ENCODE measurements around the gene PLB1.

Gene PLB1

DNA sequence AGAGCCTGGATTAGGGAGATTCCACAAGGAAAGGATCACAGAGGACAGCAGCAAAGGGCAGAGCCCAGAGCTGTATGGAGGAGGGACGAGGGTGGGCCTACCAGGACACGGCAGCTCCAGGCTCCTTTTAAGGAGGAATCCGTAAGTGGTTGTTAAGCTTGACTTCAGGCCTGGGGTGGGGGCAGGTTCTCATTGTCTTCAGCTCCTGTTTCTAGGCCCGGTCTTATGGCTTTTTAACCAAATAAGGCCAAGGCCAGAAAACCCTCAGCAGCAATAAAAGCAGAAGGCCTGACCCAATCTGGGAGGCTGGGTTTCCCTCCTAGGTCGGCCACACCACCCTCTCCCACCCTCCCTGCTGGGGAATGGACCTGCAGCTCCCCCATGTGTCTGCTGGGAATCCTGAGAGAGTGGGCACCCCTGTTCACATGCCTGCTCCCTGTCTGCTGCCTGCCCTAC lies 111.2 kb downstream of the PLB1 start:
- Histone ChIP-seq H3K27ac (replicated peaks; ENCODE audit: low read length) (no peak overlapping the region), H3K36me3 (replicated peaks in 1 of 2; ENCODE audit: control insufficient read depth in 2 of 2, insufficient read depth in 2 of 2, low read length in 2 of 2) (no peaks in the 10 kb centered on the region)
- no CpG with 5 or more reads among the region's 5 CpGs for WGBS, 2 donors (ENCODE audit: extremely low coverage in 2 of 2, insufficient read length in 2 of 2, insufficient replicate concordance in 1 of 2)

DNA sequence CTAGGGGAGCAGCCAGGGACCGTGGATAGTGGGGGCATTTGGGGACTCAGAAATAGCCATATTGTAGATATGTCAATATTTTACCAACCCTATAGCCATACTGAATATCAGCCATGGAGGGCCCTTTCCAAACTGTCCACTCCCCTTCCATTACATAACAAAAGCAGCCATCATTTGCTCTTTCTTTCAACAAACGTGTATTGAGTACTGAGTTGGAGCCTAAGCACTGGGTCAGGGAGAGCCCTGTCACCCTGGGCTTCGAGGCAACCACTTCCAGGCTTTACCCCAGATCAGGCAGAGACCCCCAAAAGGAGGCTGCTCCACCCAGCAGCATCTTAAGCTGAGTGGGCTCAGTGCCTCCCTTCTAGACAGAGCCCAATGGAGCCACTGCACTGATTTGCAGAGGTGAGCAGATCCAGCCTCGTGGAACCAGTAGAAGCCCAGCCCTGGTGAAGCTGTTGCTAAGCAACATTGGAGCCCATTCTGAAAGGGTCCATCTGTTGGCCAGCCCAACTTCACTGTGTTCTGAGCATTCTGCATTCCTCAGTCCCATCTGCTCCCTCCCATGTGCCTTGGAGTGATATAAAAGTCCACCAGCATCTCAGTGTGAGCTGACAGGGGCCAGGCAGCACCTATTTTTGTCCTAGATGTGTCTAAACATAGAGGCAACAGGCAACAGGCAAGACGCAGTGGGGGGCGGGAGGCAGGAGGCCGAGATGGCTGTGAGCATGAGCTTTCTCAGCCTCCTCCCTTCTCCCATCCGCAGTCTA lies 112.1 kb downstream of the PLB1 start:
- DNase-seq (ENCODE audit: low spot score) = no peak
- Histone ChIP-seq H3K18ac (ENCODE audit: low read length) (no peak overlapping the region), H3K4ac (ENCODE audit: low read length) (no peak overlapping the region), H3K9me3 (replicated peaks in 1 of 2; ENCODE audit: control insufficient read depth in 2 of 2, insufficient read depth in 1 of 2, low read depth in 1 of 2, low read length in 2 of 2) (no peaks in the 10 kb centered on the region), H3K79me1 (ENCODE audit: low read depth, low read length) (no peaks in the 10 kb centered on the region), H2BK5ac (ENCODE audit: low read length) (no peak overlapping the region), H4K8ac (ENCODE audit: low read depth, low read length) (no peak overlapping the region), H3K14ac (ENCODE audit: low read length) (no peak overlapping the region), H3K27me3 (ENCODE audit: control insufficient read depth in 3 of 3, insufficient read depth in 3 of 3, low read depth in 1 of 3, low read length in 3 of 3) (peaks cover 0 to 9% (median 0%) of the 10 kb centered on the region in 3 experiments), H2AFZ (ENCODE audit: low read length) (no peak overlapping the region), H2BK120ac (ENCODE audit: low read depth, low read length) (no peak overlapping the region), H3K4me1 (ENCODE audit: control insufficient read depth in 2 of 2, insufficient read depth in 1 of 2, low read depth in 1 of 2, low read length in 2 of 2) (peaks cover 18 to 28% of the 10 kb centered on the region in 2 donors), H3K4me3 (ENCODE audit: low read length in 2 of 2) (no peak overlapping the region), H2AK5ac (ENCODE audit: low read depth, low read length) (no peak overlapping the region), H3K4me2 (ENCODE audit: insufficient read depth, low read length, poor library complexity, severe bottlenecking) (no peak overlapping the region), H2BK12ac (ENCODE audit: low read length) (no peak overlapping the region), H4K91ac (ENCODE audit: low read depth, low read length, poor library complexity) (no peak overlapping the region), H3K9ac (ENCODE audit: low read depth, low read length, poor library complexity) (no peak overlapping the region), H3K23ac (ENCODE audit: low read depth, low read length, poor library complexity) (no peak overlapping the region), H3K27ac (replicated peaks; ENCODE audit: low read length) (no peak overlapping the region), H3K36me3 (replicated peaks in 1 of 2; ENCODE audit: control insufficient read depth in 2 of 2, insufficient read depth in 2 of 2, low read length in 2 of 2) (no peaks in the 10 kb centered on the region), H2BK15ac (ENCODE audit: low read length) (no peak overlapping the region)
- no CpG with 5 or more reads among the region's 8 CpGs for WGBS, 2 donors (ENCODE audit: extremely low coverage in 2 of 2, insufficient read length in 2 of 2, insufficient replicate concordance in 1 of 2)

More for the DNA sequence above, 111.2 kb downstream of the PLB1 start:
- Histone ChIP-seq H2AK5ac (ENCODE audit: low read depth, low read length) (no peak overlapping the region), H3K9me3 (replicated peaks in 1 of 2; ENCODE audit: control insufficient read depth in 2 of 2, insufficient read depth in 1 of 2, low read depth in 1 of 2, low read length in 2 of 2) (no peaks in the 10 kb centered on the region), H3K14ac (ENCODE audit: low read length) (no peak overlapping the region), H2BK5ac (ENCODE audit: low read length) (no peak overlapping the region), H3K18ac (ENCODE audit: low read length) (peak overlapping the region; percentile 72), H3K23ac (ENCODE audit: low read depth, low read length, poor library complexity) (no peak overlapping the region), H3K27me3 (ENCODE audit: control insufficient read depth in 3 of 3, insufficient read depth in 3 of 3, low read depth in 1 of 3, low read length in 3 of 3) (peaks cover 0 to 11% (median 0%) of the 10 kb centered on the region in 3 experiments), H3K4me2 (ENCODE audit: insufficient read depth, low read length, poor library complexity, severe bottlenecking) (no peak overlapping the region), H2AFZ (ENCODE audit: low read length) (peak overlapping the region; percentile 81), H4K91ac (ENCODE audit: low read depth, low read length, poor library complexity) (no peak overlapping the region), H3K4ac (ENCODE audit: low read length) (no peak overlapping the region), H2BK15ac (ENCODE audit: low read length) (no peak overlapping the region), H2BK120ac (ENCODE audit: low read depth, low read length) (no peak overlapping the region), H3K4me1 (ENCODE audit: control insufficient read depth in 2 of 2, insufficient read depth in 1 of 2, low read depth in 1 of 2, low read length in 2 of 2) (peaks cover 18 to 28% of the 10 kb centered on the region in 2 donors), H3K9ac (ENCODE audit: low read depth, low read length, poor library complexity) (no peak overlapping the region), H4K8ac (ENCODE audit: low read depth, low read length) (no peak overlapping the region), H3K79me1 (ENCODE audit: low read depth, low read length) (no peaks in the 10 kb centered on the region), H2BK12ac (ENCODE audit: low read length) (no peak overlapping the region), H3K4me3 (ENCODE audit: low read length in 2 of 2) (no peak overlapping the region)
- no peak for DNase-seq (ENCODE audit: low spot score)

DNA sequence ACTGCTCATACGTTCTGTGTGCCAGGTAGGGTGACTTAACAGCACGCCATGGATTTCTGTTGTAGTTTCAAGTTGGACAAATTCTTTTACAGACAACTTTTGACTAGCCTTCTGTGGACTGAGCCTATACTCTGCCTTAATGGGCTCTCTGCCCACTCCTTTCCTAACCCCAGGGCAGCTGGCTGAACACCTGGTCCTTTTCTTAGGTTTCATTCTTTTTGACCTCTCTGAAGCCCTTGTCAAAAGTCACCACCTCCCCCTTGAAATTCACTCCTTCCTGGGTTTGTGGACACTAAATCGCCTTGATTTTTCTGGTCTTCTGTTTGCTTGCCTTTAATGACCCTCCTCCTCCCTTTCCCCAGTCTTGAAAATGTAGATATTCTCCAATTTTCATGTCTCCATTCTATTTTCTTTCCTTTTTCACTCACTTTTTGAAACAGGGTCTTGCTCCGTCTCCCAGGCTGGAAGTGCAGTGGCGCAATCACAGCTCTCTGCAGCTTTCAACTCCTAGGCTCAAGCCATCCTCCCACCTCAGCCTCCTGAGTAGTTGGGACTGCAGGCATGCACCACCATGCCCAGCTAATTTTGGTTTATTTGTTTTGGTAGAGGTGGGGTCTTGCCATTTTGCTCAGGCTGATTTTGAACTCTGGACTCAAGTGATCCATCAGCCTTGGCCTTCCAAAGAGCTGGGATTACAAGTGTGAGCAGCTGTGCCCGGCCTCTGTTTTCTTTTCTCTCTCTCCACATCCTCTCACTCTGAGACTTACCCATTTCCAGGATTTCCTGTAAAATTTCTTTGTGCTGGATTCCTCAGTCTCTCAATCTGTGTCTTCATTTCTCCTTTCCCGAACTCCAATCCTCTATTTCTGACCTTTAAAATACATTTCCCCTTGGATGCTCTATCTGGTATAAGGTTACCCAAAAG lies 112.9 kb downstream of the PLB1 start:
- no peaks in the 10 kb centered on the region for H3K79me1 ChIP-seq (ENCODE audit: low read depth, low read length)
- DNase-seq (ENCODE audit: low spot score) = no peak
- no peak overlapping the region for H3K4ac ChIP-seq (ENCODE audit: low read length)

More for the DNA sequence above, 112.9 kb downstream of the PLB1 start:
- no peak overlapping the region for H4K91ac ChIP-seq (ENCODE audit: low read depth, low read length, poor library complexity)
- no peaks in the 10 kb centered on the region for H3K9me3 ChIP-seq (replicated peaks in 1 of 2; ENCODE audit: control insufficient read depth in 2 of 2, insufficient read depth in 1 of 2, low read depth in 1 of 2, low read length in 2 of 2)
- H4K8ac ChIP-seq (ENCODE audit: low read depth, low read length) = no peak overlapping the region
- H3K36me3 ChIP-seq (replicated peaks in 1 of 2; ENCODE audit: control insufficient read depth in 2 of 2, insufficient read depth in 2 of 2, low read length in 2 of 2) = no peaks in the 10 kb centered on the region
- H2BK5ac ChIP-seq (ENCODE audit: low read length) = no peak overlapping the region
- 100% methylated on average over 1 of the region's 7 CpGs; no CpG with 5 or more reads in 1 of the 2 donors for WGBS, 2 donors (ENCODE audit: extremely low coverage in 2 of 2, insufficient read length in 2 of 2, insufficient replicate concordance in 1 of 2)
- H3K14ac ChIP-seq (ENCODE audit: low read length) = no peak overlapping the region
- peaks cover 19 to 35% of the 10 kb centered on the region in 2 donors for H3K4me1 ChIP-seq (ENCODE audit: control insufficient read depth in 2 of 2, insufficient read depth in 1 of 2, low read depth in 1 of 2, low read length in 2 of 2)
- no peak overlapping the region for H3K4me3 ChIP-seq (ENCODE audit: low read length in 2 of 2)
- peaks cover 0 to 4% (median 0%) of the 10 kb centered on the region in 3 experiments for H3K27me3 ChIP-seq (ENCODE audit: control insufficient read depth in 3 of 3, insufficient read depth in 3 of 3, low read depth in 1 of 3, low read length in 3 of 3)
- no peak overlapping the region for H2AFZ ChIP-seq (ENCODE audit: low read length)
- H3K23ac ChIP-seq (ENCODE audit: low read depth, low read length, poor library complexity) = no peak overlapping the region
- no peak overlapping the region for H3K9ac ChIP-seq (ENCODE audit: low read depth, low read length, poor library complexity)
- no peak overlapping the region for H2BK15ac ChIP-seq (ENCODE audit: low read length)
- no peak overlapping the region for H2AK5ac ChIP-seq (ENCODE audit: low read depth, low read length)
- H2BK120ac ChIP-seq (ENCODE audit: low read depth, low read length) = no peak overlapping the region
- no peak overlapping the region for H3K27ac ChIP-seq (replicated peaks; ENCODE audit: low read length)
- H2BK12ac ChIP-seq (ENCODE audit: low read length) = no peak overlapping the region
- H3K4me2 ChIP-seq (ENCODE audit: insufficient read depth, low read length, poor library complexity, severe bottlenecking) = no peak overlapping the region
- H3K18ac ChIP-seq (ENCODE audit: low read length) = no peak overlapping the region
